ENCODE data around the gene STK17A.

STK17A gene

GRCh38 chr7:43568529-43568928 lies 14.4 kb upstream of the STK17A start:
- TF ChIP-seq NFIC (IDR thresholded peaks at IDR 0.05) (peak; percentile 71), EP300 (IDR thresholded peaks at IDR 0.05; ENCODE audit: borderline replicate concordance) (peak; percentile 47; the same call in 1 of the 2 replicates), TAF1 (IDR thresholded peaks at IDR 0.05; ENCODE audit: low read depth) (no peak), RAD21 (IDR thresholded peaks at IDR 0.05; ENCODE audit: low read depth) (no peak), ZBTB7A (IDR thresholded peaks at IDR 0.05; ENCODE audit: low read depth) (no peak), CREB1 (IDR thresholded peaks at IDR 0.05; ENCODE audit: low read depth) (no peak)
- TF ChIP-seq, protein P1, sequence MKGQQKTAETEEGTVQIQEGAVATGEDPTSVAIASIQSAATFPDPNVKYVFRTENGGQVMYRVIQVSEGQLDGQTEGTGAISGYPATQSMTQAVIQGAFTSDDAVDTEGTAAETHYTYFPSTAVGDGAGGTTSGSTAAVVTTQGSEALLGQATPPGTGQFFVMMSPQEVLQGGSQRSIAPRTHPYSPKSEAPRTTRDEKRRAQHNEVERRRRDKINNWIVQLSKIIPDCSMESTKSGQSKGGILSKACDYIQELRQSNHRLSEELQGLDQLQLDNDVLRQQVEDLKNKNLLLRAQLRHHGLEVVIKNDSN (IDR thresholded peaks at IDR 0.05): no peak

- TF ChIP-seq REST (IDR thresholded peaks at IDR 0.05; ENCODE audit: low read depth) (no peak), YY1 (IDR thresholded peaks at IDR 0.05; ENCODE audit: low read depth) (no peak), NFIC (IDR thresholded peaks at IDR 0.05) (no peak), RAD21 (IDR thresholded peaks at IDR 0.05; ENCODE audit: low read depth) (no peak), TAF1 (IDR thresholded peaks at IDR 0.05; ENCODE audit: low read depth) (no peak), CREB1 (IDR thresholded peaks at IDR 0.05; ENCODE audit: low read depth) (no peak), EP300 (IDR thresholded peaks at IDR 0.05; ENCODE audit: borderline replicate concordance) (no peak), TEAD4 (IDR thresholded peaks at IDR 0.05) (no peak), ZBTB7A (IDR thresholded peaks at IDR 0.05; ENCODE audit: low read depth) (no peak), CEBPB (IDR thresholded peaks at IDR 0.05) (no peak), TCF12 (IDR thresholded peaks at IDR 0.05; ENCODE audit: low read depth) (no peak), MAX (IDR thresholded peaks at IDR 0.05) (no peak)
- TF ChIP-seq, protein P1 (IDR thresholded peaks at IDR 0.05): no peak
Observed at GRCh38 chr7:43569424-43569823, 13.5 kb upstream of the STK17A start.

GRCh38 chr7:43570688-43571365 lies 12.1 kb upstream of the STK17A start:
- TF ChIP-seq NFIC (IDR thresholded peaks at IDR 0.05): no peak
- no peak for TF ChIP-seq ZBTB7A (IDR thresholded peaks at IDR 0.05; ENCODE audit: low read depth)
- TF ChIP-seq TCF12 (IDR thresholded peaks at IDR 0.05; ENCODE audit: low read depth): no peak
- no peak for TF ChIP-seq RAD21 (IDR thresholded peaks at IDR 0.05; ENCODE audit: low read depth)
- no peak for TF ChIP-seq EGR1 (IDR thresholded peaks at IDR 0.05)
- TF ChIP-seq, protein P1 (IDR thresholded peaks at IDR 0.05): no peak

GRCh38 chr7:43572516-43573049 lies 10.3 kb upstream of the STK17A start:
- TF ChIP-seq REST (IDR thresholded peaks at IDR 0.05; ENCODE audit: low read depth): no peak
- no peak for TF ChIP-seq EGR1 (IDR thresholded peaks at IDR 0.05)
- TF ChIP-seq RAD21 (IDR thresholded peaks at IDR 0.05; ENCODE audit: low read depth): no peak
- TF ChIP-seq TEAD4 (IDR thresholded peaks at IDR 0.05): no peak
- TF ChIP-seq NFIC (IDR thresholded peaks at IDR 0.05): no peak
- TF ChIP-seq FOXM1 (IDR thresholded peaks at IDR 0.05; ENCODE audit: borderline replicate concordance, low read depth): no peak
- TF ChIP-seq ZBTB7A (IDR thresholded peaks at IDR 0.05; ENCODE audit: low read depth): no peak
- no peak for TF ChIP-seq TCF12 (IDR thresholded peaks at IDR 0.05; ENCODE audit: low read depth)
- TF ChIP-seq CEBPB (IDR thresholded peaks at IDR 0.05): no peak
- no peak for TF ChIP-seq EP300 (IDR thresholded peaks at IDR 0.05; ENCODE audit: borderline replicate concordance)
- no peak for TF ChIP-seq TAF1 (IDR thresholded peaks at IDR 0.05; ENCODE audit: low read depth)
- TF ChIP-seq, protein P1 (IDR thresholded peaks at IDR 0.05): no peak
- TF ChIP-seq MAX (IDR thresholded peaks at IDR 0.05): no peak
- no peak for TF ChIP-seq CREB1 (IDR thresholded peaks at IDR 0.05; ENCODE audit: low read depth)

- TF ChIP-seq, protein P1 (IDR thresholded peaks at IDR 0.05): no peak
- TF ChIP-seq EGR1 (IDR thresholded peaks at IDR 0.05) (no peak), ZBTB7A (IDR thresholded peaks at IDR 0.05; ENCODE audit: low read depth) (no peak), MAX (IDR thresholded peaks at IDR 0.05) (no peak), TCF12 (IDR thresholded peaks at IDR 0.05; ENCODE audit: low read depth) (no peak), CEBPB (IDR thresholded peaks at IDR 0.05) (no peak), REST (IDR thresholded peaks at IDR 0.05; ENCODE audit: low read depth) (no peak), FOXM1 (IDR thresholded peaks at IDR 0.05; ENCODE audit: borderline replicate concordance, low read depth) (no peak), TAF1 (IDR thresholded peaks at IDR 0.05; ENCODE audit: low read depth) (no peak), EP300 (IDR thresholded peaks at IDR 0.05; ENCODE audit: borderline replicate concordance) (no peak), RAD21 (IDR thresholded peaks at IDR 0.05; ENCODE audit: low read depth) (no peak), YY1 (IDR thresholded peaks at IDR 0.05; ENCODE audit: low read depth) (no peak), TEAD4 (IDR thresholded peaks at IDR 0.05) (no peak)
Observed at GRCh38 chr7:43575506-43575905, 7.4 kb upstream of the STK17A start.

Data from Ishikawa (cell line).